HG03571 (cell line): ENCODE measurements around the gene CARD11.
"Not testable (repeated sequence)": the region's sequence is repeated elsewhere in the genome, so short reads cannot be mapped to it uniquely, and the experiment has no call there.

Source experiments
- ATAC-seq: cut with Tn5 transposase; IDR thresholded peaks from one replicate; pipeline ENCODE4 v1.9.1; 2021; ENCODE audit not compliant: unreplicated experiment

CARD11 gene

GRCh38 chr7:2966466-2967078 lies 77.1 kb downstream of the CARD11 start:
- ATAC-seq: no peak

- ATAC-seq: no peak
Measured at GRCh38 chr7:2965745-2966270, 77.9 kb downstream of the CARD11 start.

- no peak for ATAC-seq
Measured at GRCh38 chr7:2965301-2965700, 78.4 kb downstream of the CARD11 start.

GRCh38 chr7:2964208-2964607 lies 79.5 kb downstream of the CARD11 start:
- ATAC-seq: no peak

- ATAC-seq: no peak
Measured at GRCh38 chr7:2962865-2963264, 80.8 kb downstream of the CARD11 start.

GRCh38 chr7:2959828-2960599 lies 83.7 kb downstream of the CARD11 start:
- no peak for ATAC-seq

GRCh38 chr7:2959103-2959680 lies 84.5 kb downstream of the CARD11 start:
- no peak for ATAC-seq

- ATAC-seq: no peak
Measured at GRCh38 chr7:2958416-2959102, 85.1 kb downstream of the CARD11 start.

- not testable (repeated sequence) for ATAC-seq
Measured at GRCh38 chr7:2957369-2957727, 86.3 kb downstream of the CARD11 start.

- ATAC-seq: no peak
Measured at GRCh38 chr7:2956526-2957368, 86.9 kb downstream of the CARD11 start.

GRCh38 chr7:2956076-2956475 lies 87.6 kb downstream of the CARD11 start:
- no peak for ATAC-seq

GRCh38 chr7:2955269-2955668 lies 88.4 kb downstream of the CARD11 start:
- ATAC-seq: no peak

GRCh38 chr7:2954433-2954853 lies 89.2 kb downstream of the CARD11 start:
- ATAC-seq: no peak

GRCh38 chr7:2953588-2954407 lies 89.9 kb downstream of the CARD11 start:
- ATAC-seq: no peak

- ATAC-seq: no peak
Measured at GRCh38 chr7:2953099-2953498, 90.6 kb downstream of the CARD11 start.

- no peak for ATAC-seq
Measured at GRCh38 chr7:2952316-2952715, 91.4 kb downstream of the CARD11 start.

GRCh38 chr7:2950578-2950977 lies 93.1 kb downstream of the CARD11 start:
- ATAC-seq: no peak

- no peak for ATAC-seq
Measured at GRCh38 chr7:2948749-2949148, 94.9 kb downstream of the CARD11 start.

- no peak for ATAC-seq
Measured at GRCh38 chr7:2947058-2947780, 96.4 kb downstream of the CARD11 start.
